H1 (cell line): ENCODE data around the gene TSPAN5.

Experiments used
- ATF3 ChIP-seq: IDR thresholded peaks from 2 replicates; pipeline ENCODE4 v1.6.1; 2011; ENCODE audit warnings: low read depth, mild to moderate bottlenecking, low read length; ENCODE audit not compliant: insufficient read depth
- CTCF ChIP-seq, 3 experiments: IDR thresholded peaks; 1 replicate in 2 of 3; 2 replicates in 1 of 3; pipeline versions ENCODE4 v1.5.1 to v1.6.1; 2011; ENCODE audit warnings: low read length in 3 of 3, mild to moderate bottlenecking in 3 of 3, inconsistent platforms in 2 of 3, low read depth in 1 of 3, moderate library complexity in 1 of 3; ENCODE audit not compliant: insufficient read depth in 1 of 3; ENCODE audit errors: control extremely low read depth in 1 of 3
- EP300 ChIP-seq, 2 experiments: IDR thresholded peaks; 1 replicate in 1 of 2; 2 replicates in 1 of 2; pipeline ENCODE4 v1.6.1; 2011 to 2012; ENCODE audit warnings: low read depth in 2 of 2, low read length in 2 of 2, mild to moderate bottlenecking in 2 of 2, borderline replicate concordance in 1 of 2, inconsistent platforms in 1 of 2, moderate library complexity in 1 of 2
- GABPA ChIP-seq: IDR thresholded peaks from 2 replicates; pipeline ENCODE4 v1.6.1; 2011; ENCODE audit warnings: mild to moderate bottlenecking, low read length, moderate library complexity, borderline replicate concordance; ENCODE audit not compliant: insufficient read depth
- POLR2A ChIP-seq, 2 experiments: IDR thresholded peaks; 1 replicate in 1 of 2; 2 replicates in 1 of 2; pipeline ENCODE4 v1.6.1; 2011; ENCODE audit warnings: low read depth in 2 of 2, low read length in 2 of 2, mild to moderate bottlenecking in 2 of 2; ENCODE audit errors: control extremely low read depth in 1 of 2
- POLR2AphosphoS5 ChIP-seq: IDR thresholded peaks from 2 replicates; pipeline ENCODE4 v1.6.1; 2011; ENCODE audit warnings: low read depth, low read length
- SIRT6 ChIP-seq: IDR thresholded peaks from one replicate; pipeline ENCODE4 v1.7.1; 2012; ENCODE audit warnings: low read length, inconsistent platforms
- YY1 ChIP-seq: IDR thresholded peaks from 2 replicates; pipeline ENCODE4 v1.6.1; 2011; ENCODE audit warnings: low read depth, mild to moderate bottlenecking, low read length

GRCh38 chr4:98617358-98618047, 40.9 kb downstream of the TSPAN5 start:
- TF ChIP-seq YY1 (no peak), EP300 (IDR thresholded peaks at IDR 0.05; ENCODE audit: borderline replicate concordance in 1 of 2, low read depth in 2 of 2, low read length in 2 of 2) (no peak), CTCF (IDR thresholded peaks at IDR 0.05; ENCODE audit: control extremely low read depth in 1 of 3, insufficient read depth in 1 of 3, low read depth in 1 of 3, low read length in 3 of 3) (no peak), POLR2A (IDR thresholded peaks at IDR 0.05; ENCODE audit: control extremely low read depth in 1 of 2, low read depth in 2 of 2, low read length in 2 of 2) (no peak), GABPA (no peak), SIRT6 (no peak), POLR2AphosphoS5 (no peak), ATF3 (no peak)
